Tongue (tissue), 2 donors: ENCODE results near the gene MUSTN1. TPM values are rescaled to one million over a fixed set of nuclear protein-coding genes. Genes with fewer than 3 reads are reported as not detected.

Experiments
- DNase-seq: peaks from one replicate; pipeline ENCODE4 v3.0.0-alpha.2; 2015
- total RNA-seq: library from RNA; depleted of rRNA; stranded (reverse); fragments of >200 nt; gene quantifications from one replicate; pipeline ENCODE4 v1.2.3, GENCODE V29; 2014

MUSTN1 gene
- total RNA-seq, 1 donor from 2014 or later, result 45.2 TPM

GRCh38 chr3:52835766-52836470 is 1.1 kb upstream of the MUSTN1 start:
- DNase-seq, result peak; percentile 77

DNA sequence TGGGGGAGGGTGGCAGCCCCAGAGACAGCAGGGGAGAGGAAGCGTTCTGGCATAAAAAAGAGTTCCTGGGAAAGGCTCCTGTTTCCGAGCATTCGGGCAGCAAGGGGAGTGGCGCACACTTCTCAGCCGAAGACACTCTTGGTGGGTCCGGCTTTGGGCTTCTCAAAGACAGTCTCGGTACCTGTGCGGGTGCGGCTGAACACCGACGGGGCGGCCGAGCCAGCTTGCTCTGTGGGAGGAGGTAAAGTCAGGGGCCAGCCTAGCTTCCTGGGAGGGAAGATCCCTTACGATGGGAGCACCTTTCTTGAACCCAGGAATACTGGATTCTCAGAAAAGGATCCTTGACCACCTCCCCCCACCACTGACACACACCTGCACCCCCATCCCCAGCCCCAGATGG is 1.6 kb downstream of the MUSTN1 start:
- DNase-seq, result no peak

DNA sequence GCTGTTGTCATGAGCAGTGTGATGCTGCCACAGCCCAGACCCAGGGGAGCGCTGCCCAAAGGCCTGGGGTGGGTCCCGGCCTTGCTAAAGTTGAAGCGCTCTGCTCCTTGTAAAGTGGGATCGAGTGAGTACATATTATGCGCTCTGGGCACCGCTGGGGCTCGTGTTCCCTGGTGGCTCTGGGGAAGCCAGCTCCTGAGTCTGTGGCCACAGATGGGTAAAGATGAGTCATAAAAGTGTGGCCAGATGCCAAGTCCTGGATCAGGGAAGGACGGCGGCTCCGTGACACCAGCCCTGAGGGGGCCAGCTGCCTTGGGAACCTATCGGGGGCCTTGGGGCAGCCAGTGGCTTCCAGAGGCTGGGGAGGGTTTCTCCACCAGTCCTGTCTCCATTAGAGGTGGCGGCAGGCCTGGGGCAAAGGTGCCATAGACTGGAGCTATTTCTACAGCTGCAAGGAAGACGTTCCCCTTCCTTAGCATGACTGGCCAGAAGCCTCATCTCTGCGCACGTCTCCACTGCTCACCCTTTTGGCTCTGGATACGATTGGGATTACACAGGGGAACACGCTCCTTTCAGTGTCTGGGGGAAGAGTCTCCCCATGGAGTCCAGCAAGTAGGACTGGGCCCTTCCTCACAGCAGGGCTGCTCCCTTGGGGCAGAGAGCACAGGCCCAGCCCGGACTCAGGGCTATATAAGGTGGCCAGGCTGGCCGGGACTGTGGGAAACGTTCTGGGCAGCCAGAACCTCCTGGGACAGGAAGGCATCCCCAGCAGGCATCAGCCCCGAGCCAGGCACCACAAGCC is 3.1 kb downstream of the MUSTN1 start:
- DNase-seq, result peak; percentile 80

- no peak for DNase-seq
These were observed 4.1 kb downstream of the MUSTN1 start, which contains the start of gene ITIH4 for GRCh38 chr3:52830535-52831258. ITIH4 (minus strand) TSS chr3:52830672; CDS start chr3:52830642, 30 bp downstream.

GRCh38 chr3:52829906-52830463 is 4.8 kb downstream of the MUSTN1 start:
- DNase-seq, result no peak

GRCh38 chr3:52829482-52829881 is 5.3 kb downstream of the MUSTN1 start:
- DNase-seq, result no peak

- DNase-seq, result no peak
These were observed 6.9 kb downstream of the MUSTN1 start for GRCh38 chr3:52827866-52828376.

DNA sequence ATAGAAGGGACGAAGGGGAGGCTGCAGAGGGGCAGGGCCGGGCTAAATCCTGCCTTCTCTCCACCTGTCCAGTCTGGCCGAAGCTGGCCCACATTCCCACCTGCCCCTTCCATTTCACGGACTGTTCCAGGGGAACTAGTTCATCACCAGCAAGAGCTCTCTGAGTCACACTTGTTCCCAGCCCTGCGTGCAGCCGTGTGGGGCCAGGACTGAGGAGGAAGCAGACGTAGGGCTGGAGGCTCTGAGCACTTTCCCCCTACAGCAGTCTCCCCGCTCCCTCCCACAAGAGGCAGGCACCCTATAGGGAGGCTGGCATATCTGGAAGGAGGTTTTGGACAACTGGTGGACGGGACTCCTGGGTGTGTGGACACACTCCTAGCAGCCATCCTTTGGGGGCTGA is 7.4 kb downstream of the MUSTN1 start:
- DNase-seq, result no peak

- DNase-seq, result no peak
These were observed 10.8 kb downstream of the MUSTN1 start for GRCh38 chr3:52824037-52824436.

GRCh38 chr3:52822363-52822762 is 12.5 kb downstream of the MUSTN1 start:
- no peak for DNase-seq

- no peak for DNase-seq
These were observed 14.1 kb downstream of the MUSTN1 start for GRCh38 chr3:52820736-52821135.

- DNase-seq, result no peak
These were observed 14.9 kb downstream of the MUSTN1 start for GRCh38 chr3:52819936-52820335.

- no peak for DNase-seq
These were observed 17.0 kb downstream of the MUSTN1 start for GRCh38 chr3:52817860-52818259.

DNA sequence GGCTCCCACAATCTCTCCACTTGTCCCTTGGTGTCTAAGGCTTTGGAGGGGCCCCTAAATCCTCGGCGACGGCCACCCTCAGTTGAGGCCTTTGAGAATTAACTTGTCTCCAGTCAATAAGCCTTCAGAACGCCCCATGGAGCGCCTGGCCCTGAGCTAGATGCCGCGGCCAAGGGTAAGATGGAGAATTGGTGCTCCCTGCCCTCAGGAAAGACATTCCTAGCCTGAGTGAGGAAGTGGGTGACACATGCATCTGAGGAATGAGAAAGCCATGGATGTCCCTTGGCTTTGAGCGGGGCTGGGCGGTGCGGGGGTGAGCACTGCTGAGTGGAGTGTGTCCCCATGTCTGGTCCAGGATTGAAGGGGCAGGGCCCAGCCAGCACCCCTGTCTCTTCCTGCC is 17.6 kb downstream of the MUSTN1 start:
- DNase-seq, result no peak

DNA sequence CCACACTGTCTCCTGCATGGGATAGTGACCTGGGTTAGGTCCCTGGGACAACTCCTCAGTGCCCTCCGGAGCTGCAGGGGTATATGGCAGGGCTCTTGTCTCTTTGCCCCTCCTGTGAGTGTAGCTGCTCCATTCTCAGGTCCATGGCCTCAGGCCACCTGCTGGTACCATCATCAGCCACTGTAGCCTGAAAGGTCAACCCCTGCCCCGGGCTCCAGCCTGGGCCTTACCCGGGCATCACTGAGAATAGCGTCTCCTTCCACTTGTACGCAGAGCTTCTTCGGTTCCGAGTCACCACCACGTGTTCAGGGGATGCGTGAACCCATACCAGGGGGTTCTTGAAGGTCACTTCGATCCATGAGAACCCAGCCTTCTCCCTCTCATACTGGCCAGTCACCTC is 18.2 kb downstream of the MUSTN1 start:
- no peak for DNase-seq

DNA sequence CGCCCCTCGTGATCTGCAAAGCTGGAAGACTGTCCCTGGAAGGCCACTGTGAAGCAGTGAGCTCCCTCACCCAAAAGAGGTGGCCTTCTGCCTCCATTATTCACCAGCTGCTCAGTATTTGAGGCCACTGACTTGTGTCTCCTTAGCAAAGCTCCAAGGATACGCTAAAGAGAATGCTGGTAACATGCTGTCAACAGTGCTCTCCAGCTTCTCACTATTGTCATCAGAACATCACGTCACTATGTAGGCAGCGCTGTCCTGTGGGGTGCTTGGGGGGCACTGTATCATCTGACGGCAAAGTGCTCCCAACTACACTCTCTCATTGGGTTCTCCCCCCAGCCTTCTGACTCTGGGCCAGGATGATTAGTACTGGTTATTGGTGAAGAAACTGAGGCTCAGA is 18.6 kb downstream of the MUSTN1 start:
- no peak for DNase-seq

DNA sequence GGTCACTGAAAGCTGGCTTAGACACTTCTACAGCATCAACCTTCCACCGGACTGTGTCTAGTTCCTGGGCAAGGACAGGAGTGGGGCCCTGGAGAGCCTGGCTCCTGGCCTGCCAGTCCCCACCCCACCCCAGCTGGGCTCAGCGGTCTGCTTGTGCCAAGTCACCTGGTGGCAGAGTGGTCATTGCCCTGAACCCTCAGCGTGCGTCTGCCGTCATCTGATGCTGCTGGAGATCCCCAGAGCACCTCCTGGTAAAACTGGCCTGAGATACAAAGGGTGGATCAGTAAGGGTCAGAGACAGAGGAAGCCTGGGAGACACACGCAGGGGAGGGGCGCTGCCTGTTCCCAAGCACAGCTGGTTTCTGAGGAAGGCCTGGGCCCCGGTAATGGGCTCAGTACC is 21.0 kb downstream of the MUSTN1 start:
- DNase-seq, result no peak

GRCh38 chr3:52811452-52812011 is 23.3 kb downstream of the MUSTN1 start:
- DNase-seq, result no peak

- no peak for DNase-seq
These were observed 23.9 kb downstream of the MUSTN1 start for GRCh38 chr3:52810923-52811322.

DNA sequence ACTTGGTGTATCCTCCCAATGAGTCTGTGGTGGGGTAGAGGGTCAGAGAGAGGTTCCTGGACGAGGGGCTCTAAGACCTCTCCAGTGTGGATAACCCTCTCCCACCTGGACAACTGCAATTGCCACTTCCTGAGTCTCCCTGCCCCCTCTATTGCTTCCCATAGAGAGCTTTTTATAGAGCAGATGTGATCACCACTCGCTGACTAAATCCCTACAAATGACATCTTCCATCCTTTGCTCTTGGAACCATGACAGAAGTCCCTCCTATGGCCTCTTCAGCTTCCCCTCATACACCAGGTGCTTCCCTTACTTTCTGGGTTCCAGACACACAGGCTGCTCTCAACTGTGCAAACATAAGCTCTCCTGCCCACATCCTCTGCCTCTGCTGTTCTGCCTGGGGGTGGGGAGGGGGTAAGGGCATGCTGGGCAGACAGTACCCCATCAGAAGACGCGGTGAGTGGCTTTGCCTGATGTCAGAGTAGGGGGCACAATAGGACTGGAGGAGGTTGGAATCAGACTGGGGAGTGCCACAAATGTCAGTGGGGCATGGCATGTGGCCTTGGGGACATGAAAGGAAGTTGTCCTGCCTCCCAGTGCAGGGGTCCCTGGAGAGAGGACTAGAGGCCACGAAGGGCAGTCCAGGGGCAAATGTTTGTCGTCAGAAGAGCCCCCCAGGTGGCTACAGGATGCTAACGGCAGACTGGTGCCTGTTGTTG is 25.0 kb downstream of the MUSTN1 start:
- DNase-seq, result peak; percentile 42

GRCh38 chr3:52809149-52809548 is 25.7 kb downstream of the MUSTN1 start:
- DNase-seq, result no peak
